HepG2 (cell line): ENCODE results near the gene POGLUT2.

Experiments
- CBX5 ChIP-seq: sonication (generic); formaldehyde crosslinking; IDR thresholded peaks from 2 replicates; pipeline ENCODE4 v1.4.0; 2020; ENCODE audit warnings: missing genetic modification reagents, borderline replicate concordance
- CHD4 ChIP-seq: fragments of 200-600 bp; sonication (generic); IDR thresholded peaks from 2 replicates; pipeline ENCODE4 v1.7.0; 2017; ENCODE audit warnings: mild to moderate bottlenecking, low read length, borderline replicate concordance
- GTF2F1 ChIP-seq: fragments of 150-350 bp; IDR thresholded peaks from 2 replicates; pipeline ENCODE4 v1.6.1; 2014; ENCODE audit warnings: low read length
- POLR2AphosphoS5 ChIP-seq: IDR thresholded peaks from 2 replicates; pipeline ENCODE4 v1.6.1; 2012; ENCODE audit warnings: low read depth, low read length
- RBM22 ChIP-seq: fragments of 200-400 bp; formaldehyde crosslinking; optimal IDR thresholded peaks from 2 replicates; pipeline ENCODE3; 2017; ENCODE audit warnings: mild to moderate bottlenecking, low read length, moderate library complexity

- TF ChIP-seq RBM22 (no peak), POLR2AphosphoS5 (no peak), CBX5 (CRISPR knock-in tag) (no peak), CHD4 (no peak), GTF2F1 (no peak)
These were observed 40.7 kb upstream of the POGLUT2 start for GRCh38 chr13:102839462-102839861.
